Right lobe of liver (tissue), 4 donors: ENCODE results near the gene NAT14.

Experiments used
- CTCF ChIP-seq, 4 donors: fragments of 200-600 bp in 3 of 4; fragments of 450-650 bp in 1 of 4; IDR thresholded peaks; one replicate each; pipeline versions ENCODE4 v1.5.1 to v1.8.0; 2016 to 2022; ENCODE audit warnings: antibody characterized with exemption in 4 of 4, mild to moderate bottlenecking in 2 of 4
- POLR2A ChIP-seq: fragments of 450-650 bp; IDR thresholded peaks from one replicate; pipeline ENCODE4 v1.6.1; 2017; ENCODE audit warnings: antibody characterized with exemption, mild to moderate bottlenecking
- donor health status: DM: no; HTN: no; CAD: no.
- donor health status: DM: no; HTN: no; CAD: no.
- donor health status: DM: no; HTN: yes; CAD: no.

- TF ChIP-seq POLR2A: peak; percentile 40
- peak; percentile 63 to 94 (median 80) for TF ChIP-seq CTCF (IDR thresholded peaks at IDR 0.05)
Measured at GRCh38 chr19:55516878-55517620, 32.1 kb downstream of the NAT14 start.
